Activated CD4-positive, alpha-beta T cell treated with anti-CD3 and anti-CD28 coated beads, Interleukin-2, amount 10 ng/mL, durations not matched to agents 24 days and 14 days (primary cell): ENCODE data around the gene ARMC10. TPM values are rescaled to one million over a fixed set of nuclear protein-coding genes. Genes with fewer than 3 reads are reported as not detected.
"Not testable (repeated sequence)": the region's sequence is repeated elsewhere in the genome, so short reads cannot be mapped to it uniquely, and the experiment has no call there.

Experiments used
- DNase-seq: peaks from one replicate; pipeline ENCODE4 v3.0.0; 2022
- H3K27ac Mint-ChIP-seq: one replicate; pipeline ENCODE4 v1.8.0; 2022; ENCODE audit warnings: mild to moderate bottlenecking, mixed read lengths
- H3K27me3 Mint-ChIP-seq: one replicate; pipeline ENCODE4 v1.8.0; 2022; ENCODE audit warnings: mixed read lengths
- H3K36me3 Mint-ChIP-seq: one replicate; pipeline ENCODE4 v1.8.0; 2022; ENCODE audit warnings: low read depth, mild to moderate bottlenecking, mixed read lengths
- H3K4me1 Mint-ChIP-seq: one replicate; pipeline ENCODE4 v1.8.0; 2021; ENCODE audit warnings: mixed read lengths
- H3K4me3 Mint-ChIP-seq: one replicate; pipeline ENCODE4 v1.8.0; 2022; ENCODE audit warnings: mild to moderate bottlenecking, moderate library complexity, mixed read lengths
- H3K9me3 Mint-ChIP-seq: one replicate; pipeline ENCODE4 v1.8.0; 2021; ENCODE audit warnings: mixed read lengths
- intact Hi-C: fragments of 100-400 bp; cut with micrococcal nuclease; formaldehyde crosslinking; loops from one replicate; pipeline ENCODE4 v1.15.1; 2023
- total RNA-seq: library from RNA; stranded (reverse); gene quantifications from 2 replicates; pipeline ENCODE4 v1.2.3, GENCODE V29; 2022

The ARMC10 gene
- total RNA-seq, 1 donor from 2014 or later = 53.4 TPM

DNA sequence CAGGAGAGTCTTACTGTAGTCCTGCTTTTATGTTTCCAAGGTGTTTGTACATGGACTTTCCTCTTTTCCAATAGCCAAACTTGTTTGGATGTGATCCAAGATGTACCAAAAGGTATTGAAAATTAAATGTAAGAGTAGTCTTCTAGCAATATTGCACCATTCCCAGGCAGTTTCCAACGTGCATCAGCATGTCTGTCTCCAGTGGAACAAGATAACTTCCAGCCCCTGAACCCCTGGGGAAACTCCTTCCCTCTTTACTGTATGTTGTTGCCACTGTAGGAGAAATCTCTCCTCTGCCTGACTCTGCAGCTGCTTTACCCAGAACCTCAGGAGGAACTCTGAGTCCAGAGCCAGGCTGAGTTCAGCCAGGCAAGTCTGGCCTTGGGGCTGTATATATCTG is 18.5 kb downstream of the ARMC10 start:
- Mint-ChIP-seq H3K9me3 (no peaks in the 10 kb centered on the region), H3K27ac (no peak overlapping the region), H3K27me3 (no peaks in the 10 kb centered on the region), H3K36me3 (peaks cover 53% of the 10 kb centered on the region), H3K4me3 (no peak overlapping the region), H3K4me1 (no peaks in the 10 kb centered on the region)
- no peak for DNase-seq
- intact Hi-C loops = no loop called here

DNA sequence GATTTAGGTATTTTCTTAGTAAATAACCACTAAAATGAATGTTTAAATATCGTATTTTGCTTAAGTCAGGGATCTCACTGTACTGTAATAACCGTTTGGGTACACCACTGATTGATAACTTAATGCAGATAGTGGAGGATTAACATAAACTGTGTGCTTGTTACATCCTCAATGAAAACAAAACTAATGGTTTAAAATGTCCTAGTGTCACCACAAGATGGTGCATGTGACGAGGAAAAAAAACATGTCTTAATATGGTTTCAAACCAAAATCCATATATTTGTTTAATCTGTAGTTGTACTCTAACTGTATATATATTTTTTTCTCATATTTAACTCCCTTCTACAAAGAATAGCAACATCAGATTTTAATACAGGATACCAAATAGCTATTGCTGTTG is 19.2 kb downstream of the ARMC10 start:
- Mint-ChIP-seq H3K36me3 (peaks cover 49% of the 10 kb centered on the region), H3K4me3 (no peak overlapping the region), H3K27ac (no peak overlapping the region), H3K27me3 (no peaks in the 10 kb centered on the region), H3K9me3 (no peaks in the 10 kb centered on the region), H3K4me1 (no peaks in the 10 kb centered on the region)
- intact Hi-C loops = no loop called here
- no peak for DNase-seq

DNA sequence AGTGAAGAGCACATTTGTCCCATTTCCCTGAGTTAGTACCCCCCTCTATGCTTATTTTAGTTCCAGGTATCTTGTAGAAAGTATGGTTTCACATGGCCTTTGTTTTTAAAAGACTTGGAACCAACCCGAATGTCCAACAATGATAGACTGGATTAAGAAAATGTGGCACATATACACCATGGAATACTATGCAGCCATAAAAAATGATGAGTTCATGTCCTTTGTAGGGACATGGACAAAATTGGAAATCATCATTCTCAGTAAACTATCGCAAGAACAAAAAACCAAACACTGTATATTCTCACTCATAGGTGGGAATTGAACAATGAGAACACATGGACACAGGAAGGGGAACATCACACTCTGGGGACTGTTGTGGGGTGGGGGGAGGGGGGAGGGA is 20.6 kb downstream of the ARMC10 start:
- intact Hi-C loops, H3K4me1 Mint-ChIP-seq, H3K27ac Mint-ChIP-seq, H3K4me3 Mint-ChIP-seq, DNase-seq, H3K27me3 Mint-ChIP-seq, H3K9me3 Mint-ChIP-seq: not testable (repeated sequence)
- peaks cover 42% of the 10 kb centered on the region for H3K36me3 Mint-ChIP-seq

DNA sequence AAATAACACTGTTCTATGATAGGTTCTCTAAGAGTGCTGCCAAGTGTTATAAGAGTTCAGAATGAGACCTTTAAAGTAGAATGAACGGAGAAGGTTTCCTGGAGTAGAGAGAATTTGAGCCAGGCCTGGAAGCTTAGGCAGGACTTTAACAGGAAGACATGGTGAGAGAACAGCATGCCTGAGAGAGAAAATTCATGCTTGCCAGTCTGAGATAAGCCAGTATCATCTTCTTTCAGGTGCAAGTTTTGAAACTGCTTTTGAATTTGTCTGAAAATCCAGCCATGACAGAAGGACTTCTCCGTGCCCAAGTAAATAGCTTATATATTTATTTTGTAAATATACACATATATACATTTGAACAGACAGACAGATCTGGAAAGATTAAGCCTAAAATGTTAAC is 22.1 kb downstream of the ARMC10 start:
- intact Hi-C loops = no loop called here
- H3K4me3 Mint-ChIP-seq = no peak overlapping the region
- H3K27me3 Mint-ChIP-seq = no peaks in the 10 kb centered on the region
- H3K36me3 Mint-ChIP-seq = peaks cover 41% of the 10 kb centered on the region
- no peaks in the 10 kb centered on the region for H3K4me1 Mint-ChIP-seq
- H3K27ac Mint-ChIP-seq = no peak overlapping the region
- DNase-seq = no peak
- no peaks in the 10 kb centered on the region for H3K9me3 Mint-ChIP-seq

DNA sequence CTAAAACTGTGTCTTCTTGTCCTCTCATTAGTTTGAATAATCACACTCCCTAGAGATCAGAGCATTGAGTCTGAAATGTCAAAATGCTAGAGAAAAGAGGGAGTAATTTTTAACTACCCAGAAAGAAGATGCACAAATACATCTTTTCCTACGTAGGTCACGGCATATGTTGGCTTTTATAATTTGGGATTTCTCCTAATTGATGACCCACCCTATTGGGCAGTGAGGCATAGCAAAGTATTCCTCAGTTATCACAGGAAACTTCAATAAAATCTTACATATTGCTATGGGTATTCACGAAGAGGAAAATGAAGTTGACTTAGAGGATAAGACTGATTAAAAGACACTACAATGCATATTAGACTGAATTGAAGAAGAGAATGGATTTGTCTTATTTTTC is 25.4 kb downstream of the ARMC10 start:
- no peak for DNase-seq
- peaks cover 32% of the 10 kb centered on the region for H3K36me3 Mint-ChIP-seq
- H3K27me3 Mint-ChIP-seq = no peaks in the 10 kb centered on the region
- no peaks in the 10 kb centered on the region for H3K4me1 Mint-ChIP-seq
- no peak overlapping the region for H3K4me3 Mint-ChIP-seq
- H3K9me3 Mint-ChIP-seq = no peaks in the 10 kb centered on the region
- intact Hi-C loops = no loop called here
- no peak overlapping the region for H3K27ac Mint-ChIP-seq

DNA sequence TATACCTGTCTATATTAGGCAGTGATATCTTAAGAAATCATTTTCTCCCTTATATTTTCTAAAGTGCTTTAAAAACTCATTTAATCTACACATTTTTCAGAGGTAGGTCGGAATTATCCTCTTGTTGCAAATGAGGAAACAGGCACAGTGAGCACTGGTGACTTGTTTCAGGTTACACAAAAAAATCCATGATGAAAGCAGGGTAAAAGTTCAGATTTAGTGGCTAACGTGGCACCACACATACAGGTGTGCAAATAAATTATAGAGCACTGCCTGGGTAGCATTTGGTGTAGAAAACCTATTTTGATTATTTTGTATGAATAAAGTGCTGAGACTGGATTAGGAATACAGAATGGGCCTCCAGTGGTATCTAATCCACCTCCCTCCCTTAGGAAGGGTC is 26.6 kb downstream of the ARMC10 start:
- Mint-ChIP-seq H3K36me3 (peaks cover 30% of the 10 kb centered on the region), H3K9me3 (no peaks in the 10 kb centered on the region), H3K4me3 (no peak overlapping the region), H3K4me1 (no peaks in the 10 kb centered on the region), H3K27me3 (no peaks in the 10 kb centered on the region), H3K27ac (no peak overlapping the region)
- intact Hi-C loops = no loop called here
- DNase-seq = no peak

DNA sequence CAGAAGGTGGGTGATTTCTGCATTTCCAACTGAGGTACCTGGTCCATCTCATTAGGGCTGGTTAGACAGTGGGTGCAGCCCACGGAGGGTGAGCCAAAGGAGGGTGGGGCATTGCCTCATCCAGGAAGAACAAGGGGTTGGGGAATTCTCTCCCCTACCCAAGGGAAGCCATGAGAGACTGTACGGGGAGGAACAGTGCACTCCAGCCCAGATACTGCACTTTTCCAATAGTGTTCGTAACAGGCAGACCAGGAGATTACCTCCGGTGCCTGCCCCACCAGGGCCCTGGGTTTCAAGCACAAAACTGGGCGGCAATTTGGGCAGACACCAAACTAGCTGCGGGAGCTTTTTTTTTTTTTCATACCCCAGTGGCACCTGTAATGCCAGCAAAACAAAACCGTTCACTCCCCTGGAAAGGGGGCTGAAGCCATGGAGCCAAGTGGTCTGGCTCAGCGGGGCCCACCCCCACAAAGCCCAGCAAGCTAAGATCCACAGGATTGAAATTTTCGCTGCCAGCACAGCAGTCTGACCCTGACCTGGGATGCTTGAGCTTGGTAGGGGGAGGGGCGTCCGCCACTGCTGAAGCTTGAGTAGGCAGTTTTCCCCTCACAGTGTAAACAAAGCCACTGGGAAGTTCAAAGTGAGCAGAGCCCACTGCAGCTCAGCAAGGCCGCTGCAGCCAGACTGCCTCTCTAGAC is 31.2 kb downstream of the ARMC10 start:
- Mint-ChIP-seq H3K27ac (no peak overlapping the region), H3K36me3 (peaks cover 53% of the 10 kb centered on the region), H3K4me3 (no peak overlapping the region), H3K4me1 (peaks cover 6% of the 10 kb centered on the region), H3K9me3 (peaks cover 14% of the 10 kb centered on the region), H3K27me3 (no peaks in the 10 kb centered on the region)
- DNase-seq = no peak
- intact Hi-C loops = no loop called here

DNA sequence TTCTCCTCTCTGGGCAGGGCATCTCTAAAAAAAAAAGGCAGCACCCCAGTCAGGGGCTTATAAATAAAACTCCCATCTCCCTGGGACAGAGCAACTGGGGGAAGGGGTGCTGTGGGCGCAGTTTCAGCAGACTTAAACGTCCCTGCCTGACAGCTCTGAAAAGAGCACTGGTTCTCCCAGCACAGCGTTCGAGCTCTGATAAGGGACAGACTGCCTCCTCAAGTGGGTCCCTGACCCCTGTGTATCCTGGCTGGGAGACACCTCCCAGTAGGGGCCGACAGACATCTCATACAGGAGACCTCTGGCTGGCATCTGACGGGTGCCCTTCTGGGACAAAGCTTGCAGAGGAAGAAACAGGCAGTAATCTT is 31.7 kb downstream of the ARMC10 start:
- Mint-ChIP-seq H3K36me3 (peaks cover 56% of the 10 kb centered on the region), H3K9me3 (peaks cover 14% of the 10 kb centered on the region)
- H3K27me3 Mint-ChIP-seq, H3K4me1 Mint-ChIP-seq, H3K4me3 Mint-ChIP-seq, H3K27ac Mint-ChIP-seq, DNase-seq, intact Hi-C loops: not testable (repeated sequence)

DNA sequence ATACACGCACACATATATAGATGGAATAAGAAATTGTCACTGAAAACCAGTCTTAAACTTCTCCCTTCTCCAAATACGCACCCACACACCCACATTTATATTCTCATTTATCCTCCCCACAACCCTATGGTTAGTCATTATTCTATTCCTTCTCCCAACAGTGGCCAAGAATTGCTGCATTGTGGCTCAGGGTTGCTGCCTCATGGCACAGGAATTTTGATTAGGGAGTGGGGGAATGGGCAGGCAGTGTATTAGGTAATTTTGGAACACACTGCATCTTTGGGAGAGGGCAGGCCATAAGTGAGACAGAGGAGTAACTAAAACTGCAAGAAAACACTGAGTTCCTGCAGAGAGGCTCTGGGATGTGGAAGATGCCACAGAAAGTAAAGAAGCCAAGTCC is 38.2 kb downstream of the ARMC10 start:
- peaks cover 14% of the 10 kb centered on the region for H3K9me3 Mint-ChIP-seq
- intact Hi-C loops = no loop called here
- peaks cover 45% of the 10 kb centered on the region for H3K36me3 Mint-ChIP-seq
- H3K4me3 Mint-ChIP-seq = no peak overlapping the region
- no peak for DNase-seq
- no peaks in the 10 kb centered on the region for H3K27me3 Mint-ChIP-seq
- peaks cover 12% of the 10 kb centered on the region for H3K4me1 Mint-ChIP-seq
- H3K27ac Mint-ChIP-seq = no peak overlapping the region

DNA sequence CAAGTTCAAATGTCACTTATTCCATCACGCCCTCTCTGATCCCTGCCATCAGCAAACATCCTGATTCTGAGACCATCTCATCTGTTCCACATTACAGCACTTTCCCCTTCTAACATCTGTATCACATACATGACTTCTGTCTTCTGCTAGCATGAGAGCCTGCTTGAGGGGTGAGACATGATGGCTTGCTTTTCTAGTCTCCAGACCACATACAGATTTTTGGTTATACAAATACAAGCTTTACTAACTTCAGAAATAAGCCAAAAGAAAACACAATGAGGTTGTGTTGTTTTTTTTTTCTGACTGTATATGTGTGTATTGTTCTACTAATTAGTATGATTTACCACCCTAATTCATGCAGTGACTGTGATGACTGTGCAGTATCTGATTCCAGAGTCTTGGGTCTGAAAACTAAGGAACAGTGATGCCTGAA is 39.7 kb downstream of the ARMC10 start:
- DNase-seq = no peak
- Mint-ChIP-seq H3K4me3 (no peak overlapping the region), H3K9me3 (peaks cover 7% of the 10 kb centered on the region), H3K27me3 (no peaks in the 10 kb centered on the region), H3K27ac (no peak overlapping the region), H3K36me3 (peaks cover 36% of the 10 kb centered on the region), H3K4me1 (peaks cover 6% of the 10 kb centered on the region)
- intact Hi-C loops = no loop called here

DNA sequence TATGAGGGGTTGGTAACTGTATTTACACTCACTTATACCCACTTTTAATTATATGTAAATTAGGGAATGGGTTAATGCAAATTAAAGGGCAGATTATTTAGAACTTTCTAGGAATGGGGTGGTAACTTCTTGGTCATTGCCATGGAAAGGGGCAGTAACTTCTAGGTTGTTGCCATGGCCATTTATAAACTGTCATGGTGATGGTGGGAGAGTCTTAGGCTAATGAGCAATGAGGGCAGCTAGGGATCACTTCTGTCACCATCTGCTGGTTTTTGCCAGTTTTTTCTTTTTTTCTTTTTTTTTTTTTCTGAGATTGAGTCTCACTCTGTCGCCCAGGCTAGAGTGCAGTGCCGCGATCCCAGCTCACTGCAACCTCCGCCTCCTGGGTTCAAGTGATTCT is 40.8 kb downstream of the ARMC10 start:
- H3K27ac Mint-ChIP-seq = no peak overlapping the region
- no peak overlapping the region for H3K4me3 Mint-ChIP-seq
- H3K36me3 Mint-ChIP-seq = peaks cover 30% of the 10 kb centered on the region
- peaks cover 3% of the 10 kb centered on the region for H3K9me3 Mint-ChIP-seq
- H3K27me3 Mint-ChIP-seq = no peaks in the 10 kb centered on the region
- intact Hi-C loops = no loop called here
- peaks cover 6% of the 10 kb centered on the region for H3K4me1 Mint-ChIP-seq
- no peak for DNase-seq

DNA sequence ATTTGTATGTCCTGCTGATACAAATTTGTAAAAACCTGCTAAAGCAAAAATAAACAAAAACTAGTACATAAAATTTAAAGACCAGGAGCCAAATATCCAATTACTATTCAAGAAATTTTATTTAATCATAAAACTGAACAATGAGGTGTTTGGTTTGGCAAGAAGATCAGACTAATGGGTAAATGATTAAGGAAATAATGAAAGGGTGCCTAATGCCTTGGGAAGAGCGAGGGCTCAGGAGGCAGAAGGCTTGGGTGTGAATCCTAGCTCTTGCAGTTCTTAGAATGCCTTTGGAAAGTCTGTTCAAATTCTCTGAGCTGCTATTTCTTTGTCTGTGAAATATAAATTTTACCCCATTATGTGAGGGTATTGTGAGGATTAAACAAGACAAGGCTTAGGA is 41.6 kb downstream of the ARMC10 start:
- H3K27me3 Mint-ChIP-seq = no peaks in the 10 kb centered on the region
- DNase-seq = no peak
- no peaks in the 10 kb centered on the region for H3K9me3 Mint-ChIP-seq
- no peak overlapping the region for H3K4me3 Mint-ChIP-seq
- peaks cover 23% of the 10 kb centered on the region for H3K36me3 Mint-ChIP-seq
- H3K27ac Mint-ChIP-seq = no peak overlapping the region
- peaks cover 6% of the 10 kb centered on the region for H3K4me1 Mint-ChIP-seq
- intact Hi-C loops = no loop called here

DNA sequence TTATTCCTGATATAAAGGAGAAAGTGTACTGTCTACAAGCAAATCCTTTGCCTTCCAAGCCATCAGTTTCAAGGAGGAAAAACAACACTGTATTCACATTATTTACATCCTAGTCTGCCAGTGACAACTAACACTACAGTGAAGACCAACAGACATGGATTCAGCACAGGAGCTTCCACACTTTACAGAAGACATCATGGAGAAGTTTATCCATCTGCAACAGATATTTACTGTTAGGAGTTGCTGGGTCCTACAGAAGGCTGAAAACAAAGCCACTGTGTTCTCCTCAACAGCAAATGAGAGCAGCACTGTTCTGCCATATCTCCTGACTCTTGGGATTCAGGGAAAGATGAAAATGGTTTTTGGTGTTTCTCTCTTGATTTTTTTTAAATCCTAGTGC is 42.1 kb downstream of the ARMC10 start:
- intact Hi-C loops = no loop called here
- no peaks in the 10 kb centered on the region for H3K27me3 Mint-ChIP-seq
- H3K36me3 Mint-ChIP-seq = peaks cover 18% of the 10 kb centered on the region
- H3K4me3 Mint-ChIP-seq = no peak overlapping the region
- no peaks in the 10 kb centered on the region for H3K9me3 Mint-ChIP-seq
- DNase-seq = no peak
- H3K27ac Mint-ChIP-seq = no peak overlapping the region
- peaks cover 6% of the 10 kb centered on the region for H3K4me1 Mint-ChIP-seq

DNA sequence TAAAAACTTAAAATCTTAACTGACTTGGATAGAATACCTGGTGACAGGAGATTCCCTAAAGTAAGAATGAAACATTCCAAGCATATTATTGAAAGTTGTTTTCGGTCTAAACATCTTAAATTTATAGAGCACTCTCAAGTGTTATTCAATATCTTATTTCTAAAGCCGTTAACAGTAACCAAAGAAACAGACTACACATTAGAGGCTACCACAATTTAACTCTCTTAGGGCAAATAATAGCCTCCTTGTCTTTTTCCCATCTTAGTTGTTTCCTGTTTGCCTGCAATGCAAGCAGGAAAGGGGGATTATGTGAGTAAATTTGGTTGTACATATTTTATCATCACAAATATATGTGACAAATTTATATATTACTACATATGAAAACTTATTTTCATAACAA is 42.5 kb downstream of the ARMC10 start:
- peaks cover 18% of the 10 kb centered on the region for H3K36me3 Mint-ChIP-seq
- H3K9me3 Mint-ChIP-seq = no peaks in the 10 kb centered on the region
- no peak overlapping the region for H3K27ac Mint-ChIP-seq
- intact Hi-C loops = no loop called here
- H3K4me3 Mint-ChIP-seq = no peak overlapping the region
- H3K27me3 Mint-ChIP-seq = no peaks in the 10 kb centered on the region
- DNase-seq = no peak
- peaks cover 6% of the 10 kb centered on the region for H3K4me1 Mint-ChIP-seq

DNA sequence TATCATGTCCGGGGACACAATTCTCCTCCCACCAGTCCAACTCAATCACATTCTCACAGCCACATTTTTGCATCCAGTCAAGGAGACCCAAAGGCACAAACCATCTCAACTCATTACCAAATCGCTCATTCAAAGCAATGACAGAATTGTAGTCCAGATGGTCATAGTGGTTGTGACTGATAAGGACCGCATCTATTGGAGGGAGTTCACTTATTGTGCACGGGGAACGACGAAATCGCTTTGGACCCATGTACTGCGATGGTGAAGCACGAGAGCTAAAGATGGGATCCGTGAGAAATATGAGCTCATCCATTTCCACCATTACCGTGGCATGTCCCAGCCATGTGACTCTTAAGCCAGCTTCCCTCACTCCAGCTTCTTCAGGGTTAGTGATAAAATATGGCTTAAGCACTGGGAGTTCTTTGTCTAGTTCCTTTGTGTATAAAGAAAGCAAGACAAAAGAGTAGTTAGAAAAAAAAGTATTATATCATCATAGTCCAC is 44.9 kb downstream of the ARMC10 start:
- H3K27ac Mint-ChIP-seq = no peak overlapping the region
- no peak overlapping the region for H3K4me3 Mint-ChIP-seq
- H3K9me3 Mint-ChIP-seq = no peaks in the 10 kb centered on the region
- intact Hi-C loops = no loop called here
- DNase-seq = no peak
- H3K36me3 Mint-ChIP-seq = peaks cover 13% of the 10 kb centered on the region
- H3K27me3 Mint-ChIP-seq = no peaks in the 10 kb centered on the region
- H3K4me1 Mint-ChIP-seq = no peaks in the 10 kb centered on the region
